CD4-positive, alpha-beta T cell (primary cell): ENCODE results near the gene ZEB2. TPM values are rescaled to one million over a fixed set of nuclear protein-coding genes. Genes with fewer than 3 reads are reported as not detected.

Experiments
- ATAC-seq: fragments of 200-7000 bp; cut with Tn5 transposase; one replicate; pipeline ENCODE4 v1.10.0; 2022; ENCODE audit warnings: mild to moderate bottlenecking; ENCODE audit not compliant: poor library complexity
- CTCF ChIA-PET: fragments of 350-600 bp; sonication (Branson Sonifier 250); formaldehyde crosslinking; loops from one replicate; lab custom pipeline; 2021; ENCODE audit warnings: antibody characterized with exemption, inconsistent platforms; lab: Charles Lee
- POLR2A ChIA-PET: fragments of 350-600 bp; sonication (Branson Sonifier 250); formaldehyde crosslinking; loops from one replicate; lab custom pipeline; 2021; ENCODE audit warnings: antibody characterized with exemption, inconsistent platforms; lab: Charles Lee
- DNase-seq, 14 experiments: peaks; one replicate each; pipeline ENCODE4 v3.0.0-alpha.2; 2013 to 2020; ENCODE audit warnings: mixed read lengths in 2 of 14
- H3K27ac ChIP-seq, 2 donors: one replicate each; pipeline versions ENCODE4 v1.5.1 to v1.7.0; 2013; ENCODE audit warnings: low read length in 2 of 2, low read depth in 1 of 2, mild to moderate bottlenecking in 1 of 2
- H3K27me3 ChIP-seq, 2 experiments: 1 replicate in 1 of 2; 2 replicates in 1 of 2; pipeline versions ENCODE4 v1.6.1 to v1.7.0; 2013; ENCODE audit warnings: low read length in 2 of 2, control low read depth in 1 of 2, mild to moderate bottlenecking in 1 of 2, moderate library complexity in 1 of 2; ENCODE audit not compliant: insufficient read depth in 2 of 2, control insufficient read depth in 1 of 2
- H3K36me3 ChIP-seq: one replicate; pipeline ENCODE4 v1.6.1; 2013; ENCODE audit warnings: low read length, control low read depth; ENCODE audit not compliant: insufficient read depth
- H3K4me1 ChIP-seq: one replicate; pipeline ENCODE4 v1.6.1; 2013; ENCODE audit warnings: low read length, control low read depth; ENCODE audit not compliant: insufficient read depth
- H3K4me3 ChIP-seq: one replicate; pipeline ENCODE4 v1.5.1; 2013; ENCODE audit warnings: mild to moderate bottlenecking, low read length, moderate library complexity
- H3K9me3 ChIP-seq, 2 experiments: 1 replicate in 1 of 2; 2 replicates in 1 of 2; pipeline versions ENCODE4 v1.6.1 to v1.7.0; 2013; ENCODE audit warnings: low read length in 2 of 2, mild to moderate bottlenecking in 2 of 2, control low read depth in 1 of 2, moderate library complexity in 1 of 2; ENCODE audit not compliant: control insufficient read depth in 1 of 2, insufficient read depth in 1 of 2
- H3K27ac Mint-ChIP-seq: one replicate; pipeline ENCODE4 v1.8.0; 2020; ENCODE audit warnings: mixed read lengths
- H3K27me3 Mint-ChIP-seq: one replicate; pipeline ENCODE4 v1.8.0; 2021; ENCODE audit warnings: mixed read lengths
- H3K36me3 Mint-ChIP-seq: one replicate; pipeline ENCODE4 v1.8.0; 2021; ENCODE audit warnings: low read depth, mixed read lengths
- H3K4me1 Mint-ChIP-seq: one replicate; pipeline ENCODE4 v1.8.0; 2021; ENCODE audit warnings: low read depth, mixed read lengths
- H3K4me3 Mint-ChIP-seq: one replicate; pipeline ENCODE4 v1.8.0; 2020; ENCODE audit warnings: mild to moderate bottlenecking, mixed read lengths
- H3K9me3 Mint-ChIP-seq: one replicate; pipeline ENCODE4 v1.8.0; 2020; ENCODE audit warnings: mixed read lengths
- CTCF ChIP-seq: fragments of 200-600 bp; IDR thresholded peaks from one replicate; pipeline ENCODE4 v1.8.0; 2022; ENCODE audit warnings: antibody characterized with exemption, mild to moderate bottlenecking
- intact Hi-C, 2 experiments: fragments of 100-400 bp; cut with DNase I in 1 of 2; cut with micrococcal nuclease in 1 of 2; formaldehyde crosslinking; loops; one replicate each; pipeline versions ENCODE4 v1.15.1 to v1.9.0; 2023 to 2025; cut with DNase I, micrococcal nuclease
- total RNA-seq, 174 experiments: library from RNA in 2 of 174; stranded (reverse) in 2 of 174; gene quantifications; one replicate each; pipeline ENCODE4 v1.2.3 and lab custom pipeline; 2021 to 2026

ZEB2 gene
- total RNA-seq, 2 experiments from 2014 or later, result 12.3 to 13.4 TPM

- no peak overlapping the region for H3K27ac ChIP-seq
- Mint-ChIP-seq H3K27me3 (no peaks in the 10 kb centered on the region), H3K9me3 (no peaks in the 10 kb centered on the region), H3K4me3 (no peak overlapping the region), H3K4me1 (no peaks in the 10 kb centered on the region), H3K27ac (no peak overlapping the region), H3K36me3 (no peaks in the 10 kb centered on the region)
- H3K9me3 ChIP-seq, result no peaks in the 10 kb centered on the region
- no peaks in the 10 kb centered on the region for H3K4me1 ChIP-seq
- no peak overlapping the region for H3K4me3 ChIP-seq
- H3K36me3 ChIP-seq, result no peaks in the 10 kb centered on the region
- H3K27me3 ChIP-seq, result no peaks in the 10 kb centered on the region
- POLR2A ChIA-PET, result no interaction called here
- DNase-seq (no peak), ATAC-seq (no peak)
- CTCF ChIA-PET, result no interaction called here
- no peak for TF ChIP-seq CTCF
- intact Hi-C loops, result no loop called here
Observed at GRCh38 chr2:144356402-144356801, 163.5 kb downstream of the ZEB2 start.

- ATAC-seq (no peak), DNase-seq (no peak)
- Histone ChIP-seq H3K9me3 (no peaks in the 10 kb centered on the region), H3K27me3 (no peaks in the 10 kb centered on the region), H3K36me3 (no peaks in the 10 kb centered on the region), H3K4me1 (no peaks in the 10 kb centered on the region), H3K27ac (no peak overlapping the region), H3K4me3 (no peak overlapping the region)
- no peak overlapping the region for H3K27ac Mint-ChIP-seq
- intact Hi-C loops, result no loop called here
- ChIA-PET POLR2A (no interaction called here), CTCF (no interaction called here)
- H3K27me3 Mint-ChIP-seq, result no peaks in the 10 kb centered on the region
- H3K4me3 Mint-ChIP-seq, result no peak overlapping the region
- TF ChIP-seq CTCF, result no peak
- no peaks in the 10 kb centered on the region for H3K4me1 Mint-ChIP-seq
- no peaks in the 10 kb centered on the region for H3K36me3 Mint-ChIP-seq
- H3K9me3 Mint-ChIP-seq, result no peaks in the 10 kb centered on the region
Observed at GRCh38 chr2:144354953-144355352, 165.0 kb downstream of the ZEB2 start.

- ChIA-PET CTCF (no interaction called here), POLR2A (no interaction called here)
- no peaks in the 10 kb centered on the region for H3K9me3 Mint-ChIP-seq
- ATAC-seq (no peak), DNase-seq (no peak)
- Histone ChIP-seq H3K4me1 (no peaks in the 10 kb centered on the region), H3K27ac (no peak overlapping the region), H3K36me3 (no peaks in the 10 kb centered on the region), H3K27me3 (no peaks in the 10 kb centered on the region), H3K9me3 (no peaks in the 10 kb centered on the region), H3K4me3 (no peak overlapping the region)
- intact Hi-C loops, result no loop called here
- no peaks in the 10 kb centered on the region for H3K36me3 Mint-ChIP-seq
- no peak overlapping the region for H3K4me3 Mint-ChIP-seq
- no peaks in the 10 kb centered on the region for H3K27me3 Mint-ChIP-seq
- H3K27ac Mint-ChIP-seq, result no peak overlapping the region
- TF ChIP-seq CTCF, result no peak
- H3K4me1 Mint-ChIP-seq, result no peaks in the 10 kb centered on the region
Observed at GRCh38 chr2:144351687-144352086, 168.2 kb downstream of the ZEB2 start.
